CD14-positive monocyte (primary cell): ENCODE measurements around the gene ANAPC7. TPM values are rescaled to one million over a fixed set of nuclear protein-coding genes. Genes with fewer than 3 reads are reported as not detected.

Source experiments
- DNase-seq, 3 donors: peaks; one replicate each; pipeline ENCODE4 v3.0.0-alpha.2; 2011 to 2022
- H2AFZ ChIP-seq: 2 replicates; pipeline ENCODE4 v1.6.0; 2012; ENCODE audit warnings: mild to moderate bottlenecking, low read depth, low read length, inconsistent platforms; ENCODE audit not compliant: insufficient read depth, poor library complexity, severe bottlenecking
- H3K27ac ChIP-seq, 2 donors: 1 replicate in 1 of 2; 2 replicates in 1 of 2; pipeline ENCODE4 v1.5.1; 2012 to 2013; ENCODE audit warnings: low read length in 2 of 2, control low read depth in 1 of 2, inconsistent platforms in 1 of 2, low read depth in 1 of 2, mild to moderate bottlenecking in 1 of 2
- H3K27me3 ChIP-seq, 2 donors: one replicate each; pipeline versions ENCODE4 v1.6.0 to v1.6.1; 2011 to 2013; ENCODE audit warnings: low read length in 2 of 2; ENCODE audit not compliant: control insufficient read depth in 2 of 2, insufficient read depth in 2 of 2
- H3K36me3 ChIP-seq, 2 donors: replicated peaks in 1 of 2; 1 replicate in 1 of 2; 2 replicates in 1 of 2; pipeline versions ENCODE4 v1.5.1 to v1.6.1; 2012 to 2013; ENCODE audit warnings: low read length in 2 of 2, control low read depth in 1 of 2, inconsistent platforms in 1 of 2, mild to moderate bottlenecking in 1 of 2; ENCODE audit not compliant: insufficient read depth in 2 of 2, control insufficient read depth in 1 of 2
- H3K4me1 ChIP-seq, 2 donors: 1 replicate in 1 of 2; 2 replicates in 1 of 2; pipeline versions ENCODE4 v1.5.1 to v1.6.1; 2012 to 2013; ENCODE audit warnings: low read length in 2 of 2, control low read depth in 1 of 2, inconsistent platforms in 1 of 2, mild to moderate bottlenecking in 1 of 2, moderate library complexity in 1 of 2; ENCODE audit not compliant: insufficient read depth in 2 of 2, control insufficient read depth in 1 of 2
- H3K4me2 ChIP-seq: replicated peaks from 2 replicates; pipeline ENCODE3; 2012; ENCODE audit warnings: low read length, moderate library complexity, mild to moderate bottlenecking; ENCODE audit not compliant: poor library complexity, severe bottlenecking; ENCODE audit errors: extremely low read depth
- H3K4me3 ChIP-seq, 3 experiments: fragments of 200-600 bp in 1 of 3; sonication (generic) in 1 of 3; replicated peaks in 1 of 3; 1 replicate in 2 of 3; 2 replicates in 1 of 3; pipeline ENCODE4 v1.5.1; 2011 to 2013; ENCODE audit warnings: low read length in 3 of 3, mild to moderate bottlenecking in 3 of 3, control low read depth in 2 of 3, low read depth in 2 of 3, inconsistent platforms in 1 of 3, moderate library complexity in 1 of 3
- H3K79me2 ChIP-seq: 2 replicates; pipeline ENCODE4 v1.6.0; 2012; ENCODE audit warnings: mild to moderate bottlenecking, control low read depth, inconsistent platforms, low read length, moderate library complexity; ENCODE audit not compliant: insufficient read depth
- H3K9ac ChIP-seq: 2 replicates; pipeline ENCODE4 v1.6.0; 2017; ENCODE audit warnings: low read length, mild to moderate bottlenecking; ENCODE audit not compliant: insufficient read depth, poor library complexity, severe bottlenecking
- H3K9me3 ChIP-seq, 2 donors: replicated peaks in 1 of 2; 1 replicate in 1 of 2; 2 replicates in 1 of 2; pipeline versions ENCODE4 v1.5.1 to v1.6.1; 2012 to 2013; ENCODE audit warnings: low read length in 2 of 2, control low read depth in 1 of 2; ENCODE audit not compliant: control insufficient read depth in 1 of 2, insufficient read depth in 1 of 2
- H4K20me1 ChIP-seq: 2 replicates; pipeline ENCODE4 v1.6.0; 2012; ENCODE audit warnings: mild to moderate bottlenecking, low read length, control low read depth, moderate library complexity; ENCODE audit not compliant: insufficient read depth
- H3K27ac Mint-ChIP-seq, 7 donors: one replicate each; pipeline ENCODE4 v1.8.0; 2020; ENCODE audit warnings: mild to moderate bottlenecking in 7 of 7, mixed read lengths in 7 of 7, moderate library complexity in 6 of 7, inconsistent platforms in 2 of 7
- H3K27me3 Mint-ChIP-seq, 3 donors: one replicate each; pipeline ENCODE4 v1.8.0; 2021 to 2022; ENCODE audit warnings: low read depth in 3 of 3, mild to moderate bottlenecking in 3 of 3, mixed read lengths in 3 of 3, moderate library complexity in 3 of 3, inconsistent platforms in 1 of 3
- H3K36me3 Mint-ChIP-seq, 2 donors: one replicate each; pipeline ENCODE4 v1.8.0; 2020; ENCODE audit warnings: mixed read lengths in 2 of 2, inconsistent platforms in 1 of 2, mild to moderate bottlenecking in 1 of 2
- H3K4me1 Mint-ChIP-seq: one replicate; pipeline ENCODE4 v1.8.0; 2020; ENCODE audit warnings: mild to moderate bottlenecking, mixed read lengths
- H3K4me3 Mint-ChIP-seq, 2 donors: one replicate each; pipeline ENCODE4 v1.8.0; 2020; ENCODE audit warnings: mild to moderate bottlenecking in 2 of 2, mixed read lengths in 2 of 2, moderate library complexity in 1 of 2
- H3K9me3 Mint-ChIP-seq, 7 donors: one replicate each; pipeline ENCODE4 v1.8.0; 2020 to 2022; ENCODE audit warnings: mixed read lengths in 7 of 7, mild to moderate bottlenecking in 6 of 7, moderate library complexity in 6 of 7, inconsistent platforms in 2 of 7
- CTCF ChIP-seq: fragments of 200-600 bp; IDR thresholded peaks from one replicate; pipeline ENCODE4 v1.8.0; 2022; ENCODE audit warnings: antibody characterized with exemption, mild to moderate bottlenecking
- WGBS: methylation state at CpG from one replicate; pipeline ENCODE4 v1.1.5; 2013; ENCODE audit warnings: missing lambda C conversion rate; ENCODE audit not compliant: insufficient coverage; 5-methylcytosine and 5-hydroxymethylcytosine counted together
- intact Hi-C, 2 donors: fragments of 100-400 bp; cut with micrococcal nuclease; formaldehyde crosslinking; loops; one replicate each; pipeline versions ENCODE4 v1.15.0 to v1.15.1; 2023
- polyA plus RNA-seq, 3 donors: library from polyadenylated mRNA; depleted of rRNA in 1 of 3; unstranded in 2 of 3; stranded (reverse) in 1 of 3; fragments of 300-500 nt in 2 of 3; fragments of >200 nt in 1 of 3; fragmentation: Illumina TruSeq in 2 of 3; gene quantifications; 1 replicate in 2 of 3; 2 replicates in 1 of 3; pipeline ENCODE4 v1.2.3, GENCODE V29; 2012 to 2021

ANAPC7 gene
- polyA plus RNA-seq, 3 donors: 12.9 to 41.6 (median 17.2) TPM

- Mint-ChIP-seq H3K36me3 (peaks cover 54 to 67% of the 10 kb centered on the region in 2 donors), H3K27ac (peak overlapping the region in 2 of 7 donors; percentile 33 to 63)
- H3K27ac ChIP-seq: no peak overlapping the region
Observed at GRCh38 chr12:110373025-110373424, 30.5 kb downstream of the ANAPC7 start.

GRCh38 chr12:110372056-110372425, 31.5 kb downstream of the ANAPC7 start:
- Histone ChIP-seq H3K9ac (no peak overlapping the region), H3K79me2 (no peaks in the 10 kb centered on the region), H3K27me3 (no peaks in the 10 kb centered on the region), H3K4me1 (no peaks in the 10 kb centered on the region), H3K36me3 (peaks cover 54 to 64% of the 10 kb centered on the region in 2 donors), H2AFZ (no peak overlapping the region), H3K9me3 (no peaks in the 10 kb centered on the region), H3K4me2 (no peak overlapping the region), H3K4me3 (no peak overlapping the region), H3K27ac (no peak overlapping the region), H4K20me1 (no peaks in the 10 kb centered on the region)
- 95% methylated on average over 6 of the region's 7 CpGs for WGBS
- Mint-ChIP-seq H3K36me3 (peaks cover 46 to 57% of the 10 kb centered on the region in 2 donors), H3K4me1 (peaks cover 5% of the 10 kb centered on the region), H3K4me3 (no peak overlapping the region), H3K27ac (peak overlapping the region in 3 of 7 donors; percentile 10 to 18 (median 15)), H3K9me3 (no peaks in the 10 kb centered on the region), H3K27me3 (peaks cover 0 to 3% (median 3%) of the 10 kb centered on the region in 3 donors)
- DNase-seq: no peak
- intact Hi-C loops: no loop called here
- no peak for TF ChIP-seq CTCF

More at GRCh38 chr12:110373025-110373424, 30.5 kb downstream of the ANAPC7 start:
- no peak overlapping the region for H3K4me3 ChIP-seq
- H4K20me1 ChIP-seq: no peaks in the 10 kb centered on the region
- peaks cover 62 to 74% of the 10 kb centered on the region in 2 donors for H3K36me3 ChIP-seq
- no peaks in the 10 kb centered on the region for H3K27me3 ChIP-seq
- no peak for DNase-seq
- no peak overlapping the region for H3K4me2 ChIP-seq
- Mint-ChIP-seq H3K27me3 (peaks cover 0 to 3% (median 1%) of the 10 kb centered on the region in 3 donors), H3K9me3 (no peaks in the 10 kb centered on the region), H3K4me1 (peaks cover 5% of the 10 kb centered on the region), H3K4me3 (no peak overlapping the region)
- H3K4me1 ChIP-seq: no peaks in the 10 kb centered on the region
- intact Hi-C loops: no loop called here
- H3K9me3 ChIP-seq: no peaks in the 10 kb centered on the region
- H2AFZ ChIP-seq: no peak overlapping the region
- H3K9ac ChIP-seq: no peak overlapping the region
- WGBS: 83% methylated on average over 2 of the region's 4 CpGs
- H3K79me2 ChIP-seq: no peaks in the 10 kb centered on the region
- no peak for TF ChIP-seq CTCF
